Urothelium cell line (cell line): ENCODE measurements around the gene GPR26.
"Not testable (repeated sequence)": the region's sequence is repeated elsewhere in the genome, so short reads cannot be mapped to it uniquely, and the experiment has no call there.

Experiments used
- DNase-seq: peaks from one replicate; pipeline ENCODE4 v3.0.0; 2011; ENCODE audit warnings: low spot score, mixed read lengths
- FAIRE-seq: peaks from 2 replicates; lab custom pipeline; 2011; peaks lifted over from hg19 to GRCh38; lab: Jason Lieb, UNC

GPR26 gene

DNA sequence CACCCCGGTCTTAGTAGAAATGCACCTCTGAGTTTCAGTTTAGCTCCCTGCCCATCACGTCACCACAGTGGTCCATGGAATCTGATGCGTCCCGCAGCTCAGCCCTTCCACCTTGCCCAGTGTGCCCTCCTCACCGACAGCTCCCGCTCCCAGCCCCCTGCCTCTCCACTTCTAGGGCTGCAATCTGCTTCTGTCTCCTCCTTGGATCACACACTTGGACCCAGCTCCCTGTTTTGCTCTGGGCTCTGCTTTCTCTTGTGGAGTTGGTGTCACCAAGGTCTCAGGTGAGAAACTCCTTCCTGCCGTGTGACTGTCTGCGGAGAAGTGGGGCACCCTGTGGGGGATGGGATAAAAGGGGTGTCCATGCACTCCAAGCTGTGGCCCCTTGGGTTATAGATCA is 37.9 kb downstream of the GPR26 start:
- no peak for FAIRE-seq

DNA sequence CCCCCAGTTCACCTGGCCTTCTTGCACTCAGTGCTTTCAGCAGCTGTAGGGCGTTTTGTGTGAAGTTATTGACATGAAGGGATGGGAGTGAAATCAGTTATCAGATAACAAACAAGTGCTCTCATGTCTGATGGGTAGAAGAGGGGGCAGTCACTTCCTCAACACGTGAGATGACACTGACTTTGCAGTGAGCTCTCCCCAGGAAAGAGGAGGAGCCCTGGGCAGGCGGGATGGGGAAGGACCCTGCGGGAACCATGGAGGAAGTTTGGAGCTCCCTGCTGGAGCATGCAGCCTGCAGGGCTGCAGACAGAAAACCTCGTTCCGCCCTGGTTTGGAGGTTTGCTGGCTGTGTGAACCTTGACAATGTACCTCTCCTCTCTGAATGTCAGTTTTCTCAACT is 38.7 kb downstream of the GPR26 start:
- DNase-seq (no peak), FAIRE-seq (no peak)

More for the DNA sequence above, 37.9 kb downstream of the GPR26 start:
- DNase-seq, result no peak

DNA sequence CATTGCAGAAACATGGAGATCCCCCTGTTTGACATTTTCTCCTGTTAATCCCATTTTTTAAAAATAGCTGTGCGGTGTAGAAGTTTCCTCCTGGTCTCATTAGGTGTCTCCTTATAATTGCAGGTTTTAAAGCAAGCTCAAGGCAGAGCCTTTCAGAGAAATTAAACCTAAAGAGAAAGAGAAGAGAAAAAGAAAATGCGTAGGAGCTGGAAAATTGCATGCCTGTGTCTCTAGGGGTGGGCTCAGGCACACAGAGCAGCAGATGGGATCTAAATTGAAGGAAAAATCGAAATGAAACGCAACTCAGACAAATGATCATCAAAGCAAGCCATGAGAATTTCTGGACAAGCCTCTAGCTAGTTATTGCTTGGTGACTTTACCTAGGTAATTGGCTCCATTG is 40.1 kb downstream of the GPR26 start:
- DNase-seq, result no peak
- no peak for FAIRE-seq

DNA sequence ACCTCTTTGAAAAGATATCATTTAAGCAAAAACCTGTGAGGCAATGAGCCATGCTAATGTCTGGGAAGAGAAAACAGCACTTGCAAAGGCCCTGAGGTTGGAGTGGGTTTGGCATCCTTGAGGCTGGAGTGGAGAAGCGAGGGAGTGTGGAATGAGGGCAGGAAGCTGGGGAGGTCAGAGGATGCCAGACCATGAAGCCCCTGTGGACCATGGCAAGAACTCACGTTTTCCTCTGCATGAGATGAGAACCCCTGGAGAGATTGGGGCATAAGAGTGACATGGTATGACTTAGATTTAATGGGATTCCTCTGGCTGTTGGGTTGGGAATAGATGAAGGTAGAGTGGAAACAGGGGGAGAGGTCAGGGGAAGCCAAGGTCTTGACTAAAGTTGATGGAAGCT is 49.4 kb downstream of the GPR26 start:
- no peak for DNase-seq
- FAIRE-seq, result no peak

DNA sequence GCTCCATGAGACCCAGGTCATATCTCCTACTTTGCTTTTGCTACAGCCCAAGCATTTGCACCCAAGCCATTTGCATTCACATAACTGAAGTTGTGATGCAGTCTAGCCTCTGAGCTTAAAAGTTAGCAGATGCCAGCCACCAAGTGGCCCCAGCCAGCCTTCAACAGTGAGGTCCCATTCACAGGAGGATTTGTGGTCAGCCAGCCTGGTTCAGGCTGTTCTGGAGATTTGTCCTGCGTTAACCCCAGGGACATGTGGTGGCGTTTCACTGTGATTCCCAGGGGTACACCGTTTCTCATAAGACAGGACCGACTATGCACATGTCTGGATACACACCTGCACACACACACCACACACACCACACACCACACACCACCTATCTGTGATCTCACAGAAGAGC is 51.2 kb downstream of the GPR26 start:
- FAIRE-seq, result no peak
- DNase-seq, result no peak

DNA sequence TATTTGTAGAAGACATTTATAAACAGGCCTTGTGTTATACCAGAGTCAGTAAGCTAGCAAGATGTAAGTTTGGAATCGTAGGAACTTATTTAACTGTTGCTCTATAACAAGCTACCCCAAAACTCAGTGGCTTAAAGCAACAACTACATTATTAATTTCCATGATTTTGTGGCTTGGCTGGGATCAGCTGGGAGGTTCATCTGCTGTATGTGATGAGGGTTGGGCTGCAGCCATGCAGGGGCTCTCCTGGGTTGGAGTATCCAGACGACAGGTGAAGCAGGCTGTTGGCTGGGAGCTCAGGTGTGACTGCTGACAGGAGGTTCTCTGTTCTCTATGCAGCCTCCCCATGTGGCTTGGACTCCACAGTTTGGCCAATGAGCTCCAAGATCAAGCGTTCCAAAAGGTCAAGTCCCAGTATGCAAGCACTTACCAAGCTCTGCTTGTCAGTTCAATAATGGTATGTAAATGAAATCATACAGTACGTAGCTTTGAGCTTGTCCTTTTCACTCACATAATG is 52.4 kb downstream of the GPR26 start:
- FAIRE-seq (no peak), DNase-seq (no peak)

DNA sequence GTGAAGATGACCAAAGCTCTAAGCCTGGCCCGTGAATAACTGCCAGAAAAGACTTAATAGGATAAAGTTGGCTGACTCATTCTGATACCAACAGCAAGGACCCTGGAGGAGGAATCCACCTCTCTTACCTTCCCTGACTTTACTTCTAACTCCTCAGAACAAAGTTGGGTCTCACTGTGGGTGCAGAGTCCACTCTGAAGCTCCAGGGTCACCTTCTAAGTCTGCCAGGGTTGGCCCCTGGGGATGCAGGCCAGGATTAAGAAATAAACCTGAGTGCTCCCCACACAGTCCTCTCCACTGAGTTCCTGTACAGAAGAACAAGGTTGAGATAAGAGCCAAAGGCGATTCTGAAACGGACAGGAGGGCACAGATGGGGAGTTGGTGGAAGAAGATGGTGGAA is 54.4 kb downstream of the GPR26 start:
- no peak for DNase-seq
- no peak for FAIRE-seq

DNA sequence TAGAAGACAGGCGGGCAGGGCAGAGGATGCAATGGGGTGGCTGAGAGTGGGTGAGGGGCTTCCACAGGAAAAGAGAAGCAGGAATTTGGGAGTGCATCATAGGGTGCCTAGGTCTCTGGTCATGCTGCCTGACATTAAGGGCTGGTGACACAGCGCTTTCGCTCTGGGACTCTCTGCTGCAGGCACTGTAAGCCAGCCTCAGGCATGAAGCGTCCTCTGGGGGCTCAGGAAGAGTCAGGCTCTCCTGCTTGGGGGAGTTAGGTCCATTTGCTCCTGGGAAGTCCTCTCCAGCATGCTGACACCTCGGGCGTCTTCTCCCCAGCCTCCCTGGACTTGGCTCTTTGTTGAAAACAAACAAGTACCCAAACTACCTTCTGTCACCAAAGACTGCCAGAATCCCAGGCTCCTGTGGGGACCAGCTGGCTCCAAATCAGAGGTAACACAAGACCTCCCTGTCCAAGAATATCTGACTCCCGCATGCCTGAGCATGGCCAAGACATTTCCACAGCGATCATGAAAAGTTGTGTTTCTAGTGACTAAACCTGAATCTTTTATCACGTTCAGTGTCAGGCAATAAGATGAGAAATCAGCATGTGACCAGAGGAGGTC is 55.4 kb downstream of the GPR26 start:
- FAIRE-seq (no peak), DNase-seq (no peak)

DNA sequence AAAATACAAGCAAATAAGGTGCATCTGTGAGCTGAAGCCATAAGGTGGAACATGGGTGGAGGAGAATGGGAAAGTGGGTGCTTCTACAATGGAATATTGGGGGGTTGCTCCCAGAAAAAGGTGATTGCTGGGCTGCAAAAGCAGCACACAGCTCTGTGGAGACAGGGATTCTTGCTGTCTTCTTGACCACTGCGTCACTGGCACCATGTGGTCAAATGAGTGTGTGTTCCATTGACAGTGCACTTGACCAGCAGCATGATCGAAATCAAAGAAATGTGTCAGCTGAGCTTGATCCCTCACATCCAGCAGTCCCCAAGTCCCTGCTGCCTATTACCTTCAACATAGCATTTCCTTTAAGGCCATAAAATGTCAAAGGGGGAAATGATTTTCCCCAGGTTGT is 56.2 kb downstream of the GPR26 start:
- DNase-seq (no peak), FAIRE-seq (no peak)

DNA sequence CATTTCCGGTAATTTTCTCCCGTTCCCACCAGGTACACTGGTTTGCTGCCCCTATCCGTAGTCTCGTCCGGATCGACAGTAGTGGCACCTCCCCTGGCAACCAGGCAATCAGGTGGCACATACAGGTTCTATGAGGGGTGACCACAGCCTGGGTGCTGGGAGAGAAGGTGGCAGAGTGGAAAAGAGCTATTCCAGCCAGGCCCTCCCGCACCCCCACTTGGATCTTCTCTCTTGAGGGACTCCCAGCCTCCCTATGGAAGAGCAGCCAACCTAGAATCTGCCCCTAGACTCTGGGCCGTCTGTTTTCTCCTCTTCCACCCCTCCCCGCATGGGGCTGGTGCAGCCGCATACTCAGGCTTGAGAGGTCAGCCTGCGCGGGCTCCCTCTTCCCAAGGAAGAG is 58.6 kb downstream of the GPR26 start:
- FAIRE-seq, result no peak
- no peak for DNase-seq

DNA sequence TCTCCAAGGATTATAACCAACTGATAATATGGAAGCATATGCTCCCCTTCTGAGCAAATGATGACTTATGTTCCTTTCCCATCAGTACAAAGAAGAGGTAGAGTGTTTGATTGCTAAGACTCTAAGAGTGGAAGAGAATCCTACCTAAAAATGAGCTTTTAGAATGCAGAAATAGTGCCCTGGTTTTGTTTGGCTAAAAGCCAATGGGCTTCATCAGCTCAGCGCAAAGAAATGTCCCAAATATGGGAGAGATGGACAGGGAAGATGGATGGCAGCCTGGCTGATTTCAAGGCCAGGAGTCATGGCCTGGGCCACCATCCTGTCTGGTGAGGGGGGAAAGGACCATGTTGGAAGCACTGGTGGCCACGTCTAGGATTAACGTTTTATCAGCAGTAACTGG is 60.2 kb downstream of the GPR26 start:
- peak; percentile 52 for FAIRE-seq
- no peak for DNase-seq

DNA sequence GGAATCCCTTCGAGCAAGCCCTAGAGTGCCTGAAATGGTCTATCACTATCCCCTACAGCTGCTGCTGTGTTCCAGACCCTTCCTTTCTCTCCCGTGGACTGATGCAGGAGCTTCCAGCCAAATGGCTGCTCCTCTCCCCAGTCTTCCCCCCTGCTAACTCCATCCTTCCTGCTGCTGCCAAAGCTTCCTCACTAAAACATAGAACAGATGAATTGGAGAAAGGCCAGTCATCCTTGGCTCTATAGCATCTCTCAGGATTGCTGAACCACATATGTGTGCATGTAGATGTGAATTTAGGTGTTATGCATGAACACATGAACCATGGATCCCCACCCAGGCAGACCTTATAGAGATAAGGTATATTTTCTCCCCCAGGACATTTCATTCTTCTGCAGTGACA is 60.7 kb downstream of the GPR26 start:
- FAIRE-seq (no peak), DNase-seq (no peak)

DNA sequence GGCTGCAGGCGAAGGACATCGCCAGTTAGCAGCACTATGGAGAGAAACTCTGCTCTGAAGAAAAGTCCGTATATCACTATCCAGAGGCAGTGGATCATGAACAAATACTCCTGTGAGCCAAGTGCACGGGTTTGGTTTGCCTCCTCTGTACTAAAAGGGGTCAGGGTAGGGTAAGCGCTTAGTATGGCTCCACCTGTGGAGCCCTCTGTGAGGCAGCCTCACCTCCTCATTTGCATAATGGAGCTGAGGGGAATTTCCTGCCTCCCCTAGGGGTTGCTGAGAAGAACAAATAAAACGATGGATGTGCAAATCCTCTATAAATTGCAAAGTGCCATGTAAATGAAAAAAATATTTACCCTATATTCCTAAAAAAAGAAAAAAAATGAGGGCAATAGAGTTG is 63.4 kb downstream of the GPR26 start:
- no peak for FAIRE-seq
- DNase-seq, result no peak

DNA sequence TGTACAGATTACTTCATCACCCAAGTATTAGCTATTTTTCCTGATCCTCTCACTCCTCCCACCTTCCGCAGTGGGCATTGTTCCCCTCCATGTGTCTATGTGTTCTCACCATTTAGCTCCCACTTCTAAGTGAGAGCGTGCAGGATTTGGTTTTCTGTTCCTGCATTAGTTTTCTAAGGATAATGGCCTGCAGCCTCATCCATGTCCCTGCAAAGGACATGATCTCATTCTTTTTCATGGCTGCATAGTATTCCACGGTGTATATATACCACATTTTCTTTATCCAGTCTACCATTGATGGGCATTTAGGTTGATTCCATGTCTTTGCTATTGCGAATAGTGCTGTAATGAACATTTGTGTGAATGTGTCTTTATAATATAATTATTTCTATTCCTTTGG is 70.8 kb downstream of the GPR26 start:
- not testable (repeated sequence) for FAIRE-seq, DNase-seq

DNA sequence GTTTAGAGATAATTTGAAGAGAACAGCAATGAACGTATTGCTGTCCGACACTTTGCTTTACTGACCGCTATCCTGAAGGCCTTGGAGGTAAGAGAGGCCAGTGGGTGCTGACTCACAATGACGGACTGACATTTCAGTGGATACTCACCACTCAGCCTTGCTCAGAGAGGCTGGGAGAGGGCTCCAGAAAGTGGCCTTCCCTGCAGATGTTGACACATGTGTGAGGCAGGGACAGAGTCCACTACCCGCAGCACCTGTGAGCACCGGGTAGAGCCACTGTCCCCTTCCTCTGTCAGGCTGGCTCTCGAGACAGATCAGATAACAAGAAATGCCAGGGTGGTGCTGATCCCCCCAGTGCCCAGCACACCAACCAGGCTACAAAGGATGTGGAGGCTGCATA is 75.0 kb downstream of the GPR26 start:
- no peak for FAIRE-seq
- DNase-seq, result no peak

DNA sequence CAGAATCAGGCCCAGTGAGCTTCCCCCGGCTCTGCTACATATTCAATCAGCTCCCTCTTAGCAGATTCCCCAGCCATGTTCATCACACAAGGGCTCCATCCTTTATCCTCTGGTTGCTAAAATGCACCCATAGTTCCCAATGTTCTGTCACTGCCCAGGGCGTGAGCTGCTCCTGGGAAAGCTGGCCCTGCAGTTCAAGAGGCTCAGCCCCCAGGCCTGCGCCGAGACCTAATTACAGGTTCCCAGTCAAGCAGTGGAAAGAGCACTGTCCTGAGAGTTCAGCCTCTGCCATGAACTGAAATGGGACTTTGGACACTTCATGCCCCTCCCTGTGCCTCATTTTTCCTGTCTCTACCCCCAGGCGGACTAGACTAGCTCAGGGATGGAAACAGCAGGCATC is 75.6 kb downstream of the GPR26 start:
- DNase-seq (no peak), FAIRE-seq (no peak)

DNA sequence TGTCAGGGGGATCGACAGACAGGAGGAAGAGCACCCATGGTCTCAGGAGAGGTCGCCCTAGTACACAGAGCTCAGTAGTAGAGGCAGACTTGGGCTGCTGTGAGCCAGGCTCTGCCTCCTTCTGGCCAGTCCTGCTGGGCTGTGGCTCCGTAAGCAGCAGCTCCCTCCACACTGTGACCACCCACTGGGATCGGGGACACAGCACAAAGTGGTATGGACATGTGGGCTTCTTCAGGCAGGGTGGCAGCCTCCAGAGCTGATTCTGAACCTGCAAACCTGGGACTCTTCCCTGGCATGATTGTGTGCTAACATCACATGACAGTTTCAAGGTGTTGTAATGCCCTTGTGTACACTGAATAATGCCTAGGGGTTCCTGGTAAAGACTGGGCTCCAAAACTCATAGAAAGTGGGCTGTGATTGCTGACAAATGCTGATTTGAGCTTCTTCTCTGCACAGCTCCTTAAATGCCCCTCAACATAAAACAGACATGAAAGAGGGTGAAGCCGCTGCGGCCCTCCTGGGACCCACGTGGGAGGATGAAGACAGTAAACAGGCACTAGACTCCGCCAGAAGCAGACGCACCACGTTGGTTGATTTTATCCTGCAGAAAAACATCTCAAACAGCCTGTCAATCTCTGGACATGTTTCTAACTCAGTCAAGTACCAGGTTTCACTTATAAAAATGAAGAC is 76.7 kb downstream of the GPR26 start:
- FAIRE-seq (no peak), DNase-seq (no peak)

DNA sequence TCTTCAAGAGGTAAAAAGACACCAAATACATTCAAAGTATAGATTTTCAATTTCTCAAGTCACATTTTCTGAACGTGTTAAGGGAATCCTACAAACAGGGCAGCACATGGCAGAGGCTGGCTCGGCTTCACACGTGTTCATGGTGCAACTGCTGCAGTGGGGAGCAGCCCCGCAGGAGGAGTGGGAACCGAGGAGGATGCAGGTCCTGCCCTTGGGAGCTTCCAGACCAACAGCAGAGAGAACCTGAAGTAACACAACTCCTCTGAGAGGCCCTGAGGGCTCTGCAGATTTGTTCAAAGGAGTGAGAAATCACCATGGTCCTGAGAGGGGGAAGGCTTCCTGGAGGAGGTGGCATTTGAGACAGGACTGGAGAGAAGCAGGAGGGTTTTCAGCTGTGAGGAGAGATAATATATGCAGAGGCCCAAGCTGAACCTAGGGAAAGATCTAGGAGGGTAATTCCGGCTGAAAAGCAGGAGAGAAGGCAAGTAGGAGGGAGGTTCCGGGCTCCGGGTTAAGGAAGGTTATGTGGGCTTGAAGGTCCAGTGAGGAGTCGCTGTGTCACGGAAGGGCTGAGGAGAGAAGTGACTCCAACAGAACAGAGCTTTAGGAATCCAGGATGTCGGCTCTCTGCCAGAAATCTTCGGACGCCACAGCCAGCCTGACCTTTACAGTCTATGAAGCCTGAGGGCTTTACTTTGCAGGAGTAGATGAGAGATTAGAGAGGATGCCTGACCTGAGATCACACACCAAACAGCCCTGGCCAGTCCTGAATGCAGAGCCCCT is 77.5 kb downstream of the GPR26 start:
- FAIRE-seq, result no peak
- no peak for DNase-seq

DNA sequence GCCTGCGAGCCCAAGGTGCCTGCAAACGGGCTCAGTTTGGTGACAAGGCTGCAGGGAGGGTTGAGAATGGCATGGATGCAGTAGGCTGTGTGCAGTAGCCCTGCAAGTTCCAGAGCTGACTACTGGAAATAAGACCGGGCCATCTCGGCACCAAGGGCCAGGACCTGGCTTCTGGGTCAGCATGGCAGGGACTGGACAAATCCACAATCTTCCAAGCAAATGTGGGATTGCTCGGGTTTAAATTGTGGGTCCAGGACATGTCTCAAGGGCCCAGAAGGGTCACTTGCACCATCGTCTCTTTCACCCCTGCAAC is 78.0 kb downstream of the GPR26 start:
- DNase-seq (no peak), FAIRE-seq (no peak)
